GM19395 (cell line): Measurements from ENCODE around the gene CRB2.
"Not testable (repeated sequence)": the region's sequence is repeated elsewhere in the genome, so short reads cannot be mapped to it uniquely, and the experiment has no call there.

Experiments
- ATAC-seq: cut with Tn5 transposase; IDR thresholded peaks from one replicate; pipeline ENCODE4 v1.9.1; 2021; ENCODE audit warnings: mild to moderate bottlenecking, moderate library complexity; ENCODE audit not compliant: unreplicated experiment

Gene CRB2

DNA sequence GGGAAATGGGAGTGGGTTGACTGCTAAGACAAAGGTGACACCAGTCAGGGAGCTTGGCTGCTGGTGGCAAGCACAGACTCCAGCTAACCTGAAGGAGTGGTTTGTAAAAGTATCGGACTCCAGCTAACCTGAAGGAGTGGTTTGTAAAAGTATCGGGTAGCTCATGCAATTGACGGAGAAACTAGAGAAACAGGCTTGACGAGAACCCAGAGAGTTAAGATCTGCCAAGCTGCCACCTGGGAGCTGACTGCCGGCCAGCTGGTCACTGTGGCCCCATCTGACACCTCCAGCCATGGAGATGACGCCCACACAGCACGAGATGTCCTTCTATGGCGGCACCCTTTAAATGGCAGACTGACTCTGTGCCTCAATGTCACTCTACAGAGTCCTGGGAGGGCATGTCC, 28.3 kb upstream of the CRB2 start:
- no peak for ATAC-seq

DNA sequence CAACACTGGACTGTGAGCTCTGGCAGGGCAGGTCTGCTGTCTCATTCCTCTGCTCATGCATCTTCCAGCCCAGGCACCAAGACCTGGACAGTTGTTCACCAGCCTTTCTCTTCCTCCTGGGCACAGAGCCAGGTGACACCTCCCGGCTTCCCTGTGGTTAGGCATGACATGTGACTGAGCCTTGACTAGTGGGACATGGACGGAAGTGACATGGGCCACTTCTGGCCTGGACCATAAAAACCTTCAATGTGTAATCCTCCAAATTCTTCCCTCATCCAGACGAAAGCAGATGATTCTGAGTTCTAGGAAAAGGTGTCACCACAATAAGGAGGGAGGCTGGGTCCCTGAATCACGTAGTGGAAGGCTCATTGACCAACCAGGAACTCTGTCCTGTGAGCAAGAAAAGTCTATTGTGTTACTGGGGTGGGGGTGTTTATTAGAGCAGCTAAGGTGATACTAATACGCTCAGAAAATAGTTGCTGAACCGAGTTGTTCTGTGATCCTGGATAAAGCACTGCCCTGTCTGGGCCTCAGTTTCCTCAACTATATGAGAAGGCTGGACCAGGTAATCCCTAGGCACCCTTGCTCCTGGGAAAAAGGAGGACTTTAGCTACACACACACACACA, 26.6 kb upstream of the CRB2 start:
- ATAC-seq = no peak

DNA sequence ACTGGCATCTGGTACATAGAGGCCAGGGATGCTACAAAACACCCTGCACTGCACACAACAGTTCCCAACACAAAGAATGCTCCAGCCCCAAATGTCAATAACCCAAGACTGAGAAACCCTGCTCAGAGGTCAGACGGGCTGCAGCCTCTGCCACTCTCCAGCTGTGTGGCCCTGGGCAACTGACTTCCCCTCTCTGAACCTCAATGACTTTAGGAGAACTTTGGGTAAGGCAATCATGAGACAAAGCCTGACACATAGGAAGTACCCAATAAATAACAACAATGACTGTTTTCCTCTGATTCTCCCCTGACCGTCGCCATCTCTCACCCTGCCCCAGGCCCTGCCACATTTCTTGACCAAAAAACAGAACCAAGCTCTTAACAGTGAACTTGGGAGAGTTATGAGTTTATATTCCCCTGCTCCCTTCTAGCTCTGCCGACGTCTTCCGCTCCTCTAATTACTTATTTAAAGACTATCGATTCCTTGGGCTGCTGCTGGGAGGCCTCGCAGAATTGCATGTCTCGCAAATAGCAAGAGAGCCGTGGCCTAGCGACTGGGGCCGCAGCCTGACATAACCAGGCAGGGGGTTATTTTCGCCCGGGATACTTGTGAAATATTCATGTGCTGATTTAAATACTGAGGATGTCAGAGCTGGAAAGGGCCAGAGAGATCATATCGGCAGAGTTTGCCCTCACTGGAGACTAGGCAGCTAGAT, 24.5 kb upstream of the CRB2 start:
- ATAC-seq = no peak

DNA sequence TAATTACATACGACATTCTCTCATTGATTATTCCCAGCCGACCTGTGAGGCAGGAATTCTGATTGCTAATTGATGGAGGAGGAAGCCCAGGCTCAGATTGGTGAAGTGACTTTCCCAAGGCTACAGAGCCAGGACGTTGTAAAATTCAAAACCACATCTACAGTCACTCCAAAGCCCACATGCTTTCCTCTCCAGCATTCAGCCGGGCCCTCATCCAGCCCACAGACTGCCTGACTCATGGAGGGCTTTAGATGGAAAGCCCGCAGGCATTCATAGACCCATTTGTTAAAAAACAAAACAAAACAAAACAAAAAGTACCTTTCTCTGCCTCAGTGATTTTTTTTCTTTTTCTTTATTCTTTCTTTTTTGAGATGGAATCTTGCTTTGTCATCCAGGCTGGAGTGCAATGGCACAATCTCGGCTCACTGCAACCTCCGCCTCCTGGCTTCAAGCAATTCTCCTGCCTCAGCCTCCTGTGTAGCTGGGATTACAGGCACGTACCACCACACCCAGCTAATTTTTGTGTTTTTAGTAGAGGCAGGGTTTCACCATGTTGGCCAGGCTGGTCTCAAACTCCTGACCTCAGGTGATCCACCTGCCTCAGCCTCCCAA, 22.8 kb upstream of the CRB2 start:
- ATAC-seq = not testable (repeated sequence)

DNA sequence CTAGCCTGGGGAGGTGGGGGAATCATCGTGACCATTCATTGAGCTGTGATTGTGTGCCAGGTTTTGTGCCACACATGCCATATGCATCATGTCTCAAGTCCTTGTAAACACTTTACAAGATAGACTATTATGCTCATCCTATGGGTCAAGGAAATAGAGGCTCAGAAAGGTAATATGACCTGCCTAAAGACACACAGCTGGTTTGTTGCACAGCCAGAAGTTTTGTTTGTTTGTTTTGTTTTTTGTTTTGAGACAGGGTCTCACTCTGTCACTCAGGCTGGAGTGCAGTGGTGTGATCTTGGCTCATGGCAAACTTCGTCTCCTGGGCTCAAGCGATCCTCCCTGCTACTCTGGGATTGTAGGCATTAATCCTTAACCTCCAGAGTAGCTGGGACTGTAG, 21.4 kb upstream of the CRB2 start:
- ATAC-seq = no peak

DNA sequence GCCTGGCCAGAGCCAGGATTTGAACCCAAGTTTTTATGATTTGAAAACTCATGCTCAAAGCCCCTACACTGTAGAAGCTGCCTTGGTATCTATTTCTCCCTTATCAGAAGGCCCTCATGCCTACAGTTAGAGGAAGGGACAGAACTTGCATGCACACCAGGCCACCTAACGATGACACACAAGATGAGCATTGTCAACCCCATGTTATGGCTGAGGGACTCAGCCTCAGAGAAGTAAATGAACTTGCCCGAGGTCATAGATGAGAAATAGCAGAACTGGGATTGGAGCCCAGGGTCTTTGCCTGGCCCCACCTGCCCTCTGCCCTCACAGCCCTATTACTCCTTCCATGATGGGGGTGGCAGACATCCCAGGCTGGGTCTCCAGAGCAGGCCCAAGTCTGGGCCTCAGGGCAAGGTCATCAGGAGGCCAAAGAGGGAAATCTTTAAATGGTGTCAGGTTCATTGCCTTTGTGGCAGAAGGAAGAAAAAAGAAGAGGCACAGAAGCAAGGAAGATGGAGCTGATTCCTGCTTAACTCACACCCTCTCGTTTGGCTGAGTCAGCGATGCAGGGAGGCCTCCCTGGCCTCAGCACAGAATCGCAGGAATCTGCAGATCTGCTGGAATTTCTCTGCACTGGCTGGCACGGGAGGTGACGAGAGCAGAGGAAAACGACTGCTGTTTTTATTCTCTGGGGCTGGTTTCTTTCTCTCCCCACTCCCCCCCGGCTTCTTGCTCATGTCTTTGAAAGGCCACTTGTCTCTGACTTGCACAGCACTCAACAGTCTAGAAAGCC, 20.6 kb upstream of the CRB2 start:
- no peak for ATAC-seq

DNA sequence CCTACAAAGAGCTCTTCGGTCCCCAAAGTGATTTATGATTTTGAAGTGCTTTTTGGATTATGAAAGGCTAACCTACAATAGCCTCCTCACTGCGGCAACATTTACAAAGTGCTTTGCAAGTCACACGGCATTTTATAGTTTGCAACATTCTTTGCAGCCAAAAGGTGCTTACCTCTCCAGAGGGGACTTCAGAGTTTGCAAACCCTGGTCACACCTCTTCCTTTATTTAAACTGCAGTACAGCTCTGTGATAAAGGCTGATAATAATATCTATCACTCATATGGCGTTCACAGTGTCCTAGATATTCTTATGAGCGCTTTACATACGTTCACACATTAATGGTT, 20.0 kb upstream of the CRB2 start:
- ATAC-seq = no peak

DNA sequence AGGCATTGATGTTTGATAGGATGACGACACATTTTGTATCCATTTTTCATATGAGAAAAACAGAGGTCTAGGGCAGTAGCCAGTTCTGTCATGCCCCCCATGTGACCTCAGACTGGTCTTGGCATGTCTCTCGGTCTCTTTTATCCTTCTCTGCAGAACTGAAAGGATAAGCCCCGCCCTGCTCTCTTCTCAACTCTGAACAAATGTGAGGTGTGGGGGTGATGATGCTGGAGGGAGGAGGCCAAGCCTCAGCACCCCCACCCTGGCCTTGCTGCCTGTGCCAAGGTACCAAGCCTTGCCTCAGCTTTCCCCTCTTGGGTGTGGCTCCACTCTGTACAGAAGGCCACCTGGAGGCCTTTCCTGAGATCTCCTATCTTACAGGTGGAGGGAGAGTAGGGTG, 19.5 kb upstream of the CRB2 start:
- no peak for ATAC-seq

DNA sequence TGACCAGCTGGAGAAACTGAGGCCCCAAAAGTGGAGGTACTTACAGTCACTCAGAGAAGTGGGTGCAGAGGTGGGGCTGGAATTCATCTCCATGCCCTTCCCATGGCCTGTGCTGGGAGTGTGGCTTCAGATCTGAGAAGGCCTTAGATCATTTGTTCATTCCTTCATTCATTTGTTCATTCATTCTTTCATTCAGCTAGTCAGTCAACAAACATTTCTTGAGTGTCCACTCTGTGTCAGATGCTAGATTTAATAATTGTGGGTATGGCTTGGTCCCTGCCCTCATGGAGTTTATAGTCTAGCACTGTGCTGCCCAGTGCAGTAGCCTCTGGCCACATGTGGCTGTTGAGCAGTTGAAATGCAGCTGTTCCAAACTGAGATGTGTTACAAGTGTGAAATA, 19.0 kb upstream of the CRB2 start:
- no peak for ATAC-seq

DNA sequence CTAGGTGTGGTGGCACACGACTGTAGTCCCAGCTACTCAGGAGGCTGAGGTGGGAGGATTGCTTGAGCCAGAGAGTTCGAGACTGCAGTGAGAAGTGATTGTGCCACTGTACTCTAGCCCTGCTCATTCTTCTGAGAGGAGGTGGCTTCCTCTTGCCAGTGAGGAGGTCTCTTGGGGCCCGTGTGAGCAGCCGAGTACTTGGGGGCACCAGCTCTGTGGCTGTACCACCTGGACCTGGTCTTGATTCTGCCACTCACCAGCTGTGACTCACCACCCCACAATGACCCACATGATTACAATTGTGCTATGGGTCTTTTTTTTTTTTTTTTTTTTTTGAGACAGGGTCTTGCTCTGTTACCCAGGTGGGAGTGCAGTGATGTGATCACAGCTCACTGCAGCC, 18.0 kb upstream of the CRB2 start:
- ATAC-seq = no peak

DNA sequence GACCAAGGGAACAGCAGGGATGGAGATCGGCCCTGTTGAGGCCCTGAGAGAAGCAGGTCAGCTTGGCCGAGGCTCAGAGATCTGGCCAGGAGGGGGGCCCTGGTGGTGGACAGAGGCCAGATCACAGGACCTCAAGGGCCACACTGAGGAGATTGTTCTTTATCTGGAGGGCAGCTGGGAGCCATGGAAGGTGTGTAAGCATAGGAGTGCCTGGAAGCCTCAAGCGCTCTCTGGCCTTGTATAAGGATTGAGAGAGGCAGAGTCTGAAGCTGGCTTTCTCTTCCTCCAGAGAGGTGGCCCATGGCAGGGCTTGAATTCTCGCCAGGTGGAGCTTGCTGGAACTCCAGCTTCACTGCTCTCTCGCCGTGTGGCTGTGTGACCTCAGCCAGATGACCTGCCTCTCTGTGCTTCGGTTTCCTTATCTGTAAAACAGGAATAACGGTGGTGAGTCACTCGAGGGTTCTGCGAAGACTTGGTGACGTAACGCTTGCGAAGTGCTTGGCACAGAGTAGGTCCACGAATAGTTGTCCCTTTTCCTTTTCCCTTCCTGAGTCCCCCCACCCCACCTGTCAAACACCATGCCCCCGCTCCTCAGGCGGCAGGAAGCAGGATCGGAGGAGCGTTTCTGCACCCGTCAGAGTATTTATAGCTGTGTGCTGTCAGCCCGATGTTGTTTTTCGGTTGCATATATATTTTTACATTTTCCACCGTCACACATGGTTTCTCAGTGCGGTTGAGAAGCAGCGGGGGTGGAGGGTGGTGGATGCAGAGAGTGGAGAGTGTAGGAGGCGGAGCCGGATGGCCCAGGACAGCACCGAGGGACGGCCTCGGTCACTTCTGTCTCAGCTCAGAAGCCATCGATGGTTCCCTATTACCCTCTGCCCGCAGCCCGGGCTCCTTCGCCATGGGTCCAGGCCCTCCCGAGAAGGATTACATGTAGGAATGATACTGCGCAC, 17.0 kb upstream of the CRB2 start:
- ATAC-seq = peak; percentile 62

DNA sequence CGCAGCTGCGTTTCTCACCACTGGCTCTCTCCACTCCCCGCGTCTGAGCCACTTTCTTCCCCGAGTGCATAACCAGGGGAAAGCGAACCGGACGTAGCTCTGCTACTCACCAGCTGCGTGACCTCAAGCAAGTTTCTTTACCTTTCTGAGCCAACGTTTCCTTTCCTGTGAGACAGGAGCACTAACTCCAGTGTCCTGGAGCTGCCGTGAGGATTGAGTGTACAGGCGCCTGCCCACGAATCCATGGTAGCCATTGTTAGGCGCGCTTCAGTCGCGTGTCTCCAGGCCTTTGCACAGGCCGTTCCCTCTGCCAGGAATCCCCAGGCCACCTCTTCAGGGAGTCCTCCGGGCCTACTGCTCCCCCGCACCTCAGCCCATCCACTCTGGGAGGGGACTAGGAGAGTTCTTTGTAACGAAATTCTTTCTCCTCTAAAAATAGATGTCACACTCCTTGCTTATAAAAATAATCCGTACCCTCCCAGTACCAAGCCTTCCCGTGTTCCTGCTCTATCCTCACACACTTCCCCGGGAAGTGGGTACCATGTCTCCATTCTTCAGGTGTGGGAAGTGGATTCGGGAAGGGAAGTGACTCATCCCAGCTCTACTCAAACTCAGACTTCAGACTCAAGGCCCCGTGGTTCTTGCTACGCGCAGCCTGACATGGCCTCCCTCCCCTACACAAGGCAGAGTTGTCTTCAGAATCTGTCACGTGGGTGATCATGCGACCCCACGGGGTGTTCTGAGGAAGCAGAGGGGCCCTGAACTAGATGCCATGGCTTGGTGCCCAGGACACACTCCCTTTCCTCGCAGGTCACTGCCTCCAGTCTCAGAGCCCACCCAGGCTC, 16.1 kb upstream of the CRB2 start:
- ATAC-seq = peak; percentile 49

DNA sequence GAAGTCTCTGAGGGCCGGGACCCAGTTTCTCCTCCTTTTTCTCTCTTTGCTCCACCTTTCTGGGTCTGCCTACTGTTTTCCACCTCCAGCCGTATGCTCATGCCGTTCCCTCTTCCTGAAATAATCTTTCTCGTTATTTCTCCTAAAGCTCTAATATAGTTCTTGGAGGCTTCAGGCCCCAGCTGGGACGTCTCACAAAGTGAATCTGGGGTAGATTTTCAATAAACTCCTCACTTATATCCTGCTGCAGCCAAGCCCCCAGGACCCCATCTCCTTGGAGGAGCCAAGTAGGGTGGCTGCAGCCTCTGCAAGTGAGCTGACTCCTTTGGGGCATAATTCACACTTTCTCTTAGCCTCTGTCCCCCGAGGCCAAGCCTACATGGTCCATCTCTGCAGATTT, 14.2 kb upstream of the CRB2 start:
- no peak for ATAC-seq

DNA sequence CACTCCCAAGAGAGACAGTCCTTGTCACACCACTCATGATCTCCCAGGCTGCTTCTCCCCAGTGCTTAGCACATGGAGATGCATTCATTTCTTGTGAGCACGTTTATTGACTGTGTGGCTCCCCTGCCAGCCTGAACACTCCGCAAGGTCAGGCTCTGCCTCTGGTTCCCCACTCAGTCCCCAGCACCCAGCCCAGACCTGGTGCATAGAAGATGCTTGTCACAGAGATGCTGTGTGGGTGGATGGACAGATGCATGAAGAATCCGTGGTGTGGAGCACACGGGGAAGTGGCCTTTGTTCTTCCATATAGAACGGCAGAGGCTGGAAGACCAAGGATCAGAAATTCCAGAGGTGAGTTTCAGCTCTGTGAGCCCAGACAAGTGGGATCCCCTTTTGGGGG, 13.8 kb upstream of the CRB2 start:
- no peak for ATAC-seq

DNA sequence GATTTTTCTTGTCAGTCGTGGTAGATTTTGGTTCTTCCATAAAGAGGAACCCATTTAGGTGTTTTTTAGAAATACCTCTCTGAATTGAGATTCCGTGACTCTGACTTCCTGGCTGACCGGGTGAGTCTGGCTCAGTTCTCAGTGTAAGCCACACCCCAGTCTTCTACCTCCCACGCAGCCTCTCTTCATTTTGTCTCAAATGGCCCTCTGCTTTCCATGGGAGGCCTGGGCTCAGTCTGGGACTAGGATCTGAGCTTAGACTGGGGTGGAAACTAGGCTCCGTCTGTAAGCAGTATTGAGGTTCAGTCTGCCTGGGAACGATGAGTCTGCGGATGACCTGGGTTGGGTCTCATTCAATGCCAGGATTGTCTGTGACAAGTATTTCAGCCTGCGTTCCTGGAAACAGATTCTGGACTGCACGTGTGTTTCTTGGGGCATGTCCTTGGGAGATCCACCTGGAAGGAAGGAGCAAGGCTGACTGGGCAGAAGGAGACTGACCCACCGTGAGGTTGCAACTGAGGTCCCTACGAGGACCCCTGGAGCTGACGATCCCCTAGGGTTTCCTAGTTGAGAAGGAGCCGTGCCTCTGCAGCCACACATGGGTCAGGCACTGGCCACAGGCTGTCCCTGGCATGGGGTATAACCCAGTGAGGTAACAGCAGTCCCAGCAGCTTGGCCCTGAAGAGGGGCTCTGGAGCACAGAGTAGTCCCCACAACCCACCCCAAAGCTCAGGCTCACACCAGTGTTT, 12.4 kb upstream of the CRB2 start:
- peak; percentile 34 for ATAC-seq

DNA sequence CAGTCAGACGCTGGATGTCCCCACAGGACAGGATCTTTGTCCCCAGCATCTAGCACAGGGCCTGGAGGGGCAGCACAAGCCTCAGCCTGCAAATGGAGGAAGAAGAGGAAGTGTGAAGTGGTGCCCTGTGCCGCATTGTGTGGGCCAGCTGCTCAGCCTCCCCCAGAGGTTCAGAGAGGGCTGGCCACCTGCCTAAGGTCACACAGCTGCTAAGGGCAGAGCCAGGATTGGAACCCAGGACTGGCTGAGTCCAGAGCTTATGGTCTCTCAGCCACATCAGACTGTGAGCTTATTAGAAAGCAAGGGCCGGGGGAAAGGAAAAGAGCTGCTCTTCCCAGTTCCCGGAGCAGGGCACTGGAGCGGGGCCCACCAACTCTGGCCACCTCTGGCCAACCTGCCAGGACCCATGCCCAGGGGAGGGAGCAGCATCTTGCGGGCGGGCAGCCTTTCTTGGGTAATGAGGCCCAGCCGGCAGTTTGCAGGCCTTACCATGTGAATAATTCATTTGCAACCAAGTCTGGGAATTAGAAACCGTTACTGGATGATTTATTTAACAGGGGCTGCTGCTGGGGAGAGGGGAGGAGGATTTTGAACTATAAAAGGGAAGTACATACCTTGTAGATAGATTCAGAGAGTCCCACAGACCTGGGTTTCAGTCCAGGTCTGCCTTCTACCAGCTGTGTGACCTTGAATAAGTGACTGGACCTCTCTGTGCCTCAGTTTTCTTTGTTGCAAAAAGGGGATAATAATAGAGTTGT, 11.6 kb upstream of the CRB2 start:
- no peak for ATAC-seq

DNA sequence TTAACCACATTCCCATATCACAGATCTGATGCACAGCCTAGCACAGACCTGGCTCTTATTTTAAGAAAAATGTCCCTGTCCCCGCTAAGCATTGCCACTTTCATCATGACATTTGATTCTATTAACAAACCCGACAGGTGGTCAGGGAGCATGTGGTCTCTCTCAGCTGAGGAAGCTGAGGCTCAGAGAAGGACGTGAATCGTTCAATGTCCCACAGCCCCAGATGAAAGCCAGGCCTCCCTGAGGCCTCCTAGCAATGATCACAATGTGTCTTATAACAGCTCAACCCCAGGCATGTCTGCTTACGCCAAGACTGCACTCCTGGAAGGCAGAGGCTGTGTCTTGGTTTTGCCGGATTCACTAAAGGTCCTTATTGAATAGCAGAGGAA, 10.4 kb upstream of the CRB2 start:
- no peak for ATAC-seq

DNA sequence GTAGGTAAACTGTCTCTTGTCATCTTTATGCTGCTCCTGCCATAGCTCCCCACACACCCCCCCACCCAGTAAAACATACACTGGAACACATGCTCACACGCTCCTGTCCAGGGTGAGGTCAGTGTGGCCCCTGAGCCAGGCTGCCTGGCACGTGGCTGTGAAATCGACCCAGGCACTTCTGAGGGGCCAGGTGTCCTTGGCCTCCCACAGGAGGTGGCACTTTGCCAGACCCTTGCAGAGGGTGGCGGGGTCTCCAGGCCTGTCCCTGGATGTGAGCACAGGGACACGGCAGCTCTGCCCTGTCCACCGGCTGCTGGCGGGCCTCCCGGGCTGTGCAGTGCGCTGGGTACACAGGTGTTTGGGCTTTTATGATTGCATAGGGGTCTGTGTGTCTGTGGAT, 10.0 kb upstream of the CRB2 start:
- no peak for ATAC-seq
